ENCODE measurements around the gene PADI2. TPM values are rescaled to one million over a fixed set of nuclear protein-coding genes. Genes with fewer than 3 reads are reported as not detected.

Gene PADI2
- total and polyA plus RNA-seq, 5 donors from 2014 or later: 0.08 TPM; not detected in 4

GRCh38 chr1:17098446-17099317, 20.6 kb downstream of the PADI2 start:
- H3K4me1 Mint-ChIP-seq: no peaks in the 10 kb centered on the region
- no peaks in the 10 kb centered on the region for H3K36me3 ChIP-seq (ENCODE audit: control insufficient read depth, insufficient read depth, low read length)
- DNase-seq: no peak

GRCh38 chr1:17097787-17098186, 21.5 kb downstream of the PADI2 start:
- Mint-ChIP-seq H3K27ac (no peak overlapping the region), H3K27me3 (peaks cover 7% of the 10 kb centered on the region), H3K4me1 (no peaks in the 10 kb centered on the region), H3K9me3 (peaks cover 0 to 2% (median 0%) of the 10 kb centered on the region in 7 donors), H3K4me3 (no peak overlapping the region), H3K36me3 (no peaks in the 10 kb centered on the region)
- no peak for ATAC-seq (ENCODE audit: low read depth in 2 of 2)
- Histone ChIP-seq H3K36me3 (ENCODE audit: control insufficient read depth, insufficient read depth, low read length) (no peaks in the 10 kb centered on the region), H3K4me1 (ENCODE audit: control insufficient read depth, insufficient read depth, low read length, poor library complexity, severe bottlenecking) (no peaks in the 10 kb centered on the region), H3K27ac (ENCODE audit: insufficient read depth, low read length, poor library complexity, severe bottlenecking) (no peak overlapping the region), H3K9me3 (ENCODE audit: control insufficient read depth in 2 of 2, low read length in 2 of 2) (no peaks in the 10 kb centered on the region), H3K27me3 (ENCODE audit: control insufficient read depth, insufficient read depth, low read length) (no peaks in the 10 kb centered on the region), H3K4me3 (ENCODE audit: low read depth, low read length) (no peak overlapping the region)
- no peak for DNase-seq

More at GRCh38 chr1:17098446-17099317, 20.6 kb downstream of the PADI2 start:
- peak overlapping the region in 1 of 3 donors; percentile 53 for H3K27ac Mint-ChIP-seq
- no peak overlapping the region for H3K4me3 ChIP-seq (ENCODE audit: low read depth, low read length)
- no peak overlapping the region for H3K27ac ChIP-seq (ENCODE audit: insufficient read depth, low read length, poor library complexity, severe bottlenecking)
- no peak for ATAC-seq (ENCODE audit: low read depth in 2 of 2)
- H3K4me3 Mint-ChIP-seq: no peak overlapping the region
- H3K9me3 Mint-ChIP-seq: peaks cover 0 to 2% (median 0%) of the 10 kb centered on the region in 7 donors
- H3K27me3 Mint-ChIP-seq: peaks cover 5% of the 10 kb centered on the region
- H3K36me3 Mint-ChIP-seq: no peaks in the 10 kb centered on the region
- no peaks in the 10 kb centered on the region for H3K4me1 ChIP-seq (ENCODE audit: control insufficient read depth, insufficient read depth, low read length, poor library complexity, severe bottlenecking)
- no peaks in the 10 kb centered on the region for H3K9me3 ChIP-seq (ENCODE audit: control insufficient read depth in 2 of 2, low read length in 2 of 2)
- no peaks in the 10 kb centered on the region for H3K27me3 ChIP-seq (ENCODE audit: control insufficient read depth, insufficient read depth, low read length)

- H3K27me3 ChIP-seq (ENCODE audit: control insufficient read depth, insufficient read depth, low read length): no peaks in the 10 kb centered on the region
- no peaks in the 10 kb centered on the region for H3K9me3 ChIP-seq (ENCODE audit: control insufficient read depth in 2 of 2, low read length in 2 of 2)
- no peak overlapping the region for H3K4me3 ChIP-seq (ENCODE audit: low read depth, low read length)
- H3K36me3 Mint-ChIP-seq: no peaks in the 10 kb centered on the region
- H3K4me1 Mint-ChIP-seq: no peaks in the 10 kb centered on the region
- DNase-seq: no peak
- no peak overlapping the region for H3K4me3 Mint-ChIP-seq
- H3K36me3 ChIP-seq (ENCODE audit: control insufficient read depth, insufficient read depth, low read length): no peaks in the 10 kb centered on the region
- ATAC-seq (ENCODE audit: low read depth in 2 of 2): no peak
- H3K27ac ChIP-seq (ENCODE audit: insufficient read depth, low read length, poor library complexity, severe bottlenecking): no peak overlapping the region
- H3K27ac Mint-ChIP-seq: peak overlapping the region in 1 of 3 donors; percentile 26
- peaks cover 0 to 2% (median 0%) of the 10 kb centered on the region in 7 donors for H3K9me3 Mint-ChIP-seq
- peaks cover 11% of the 10 kb centered on the region for H3K27me3 Mint-ChIP-seq
- H3K4me1 ChIP-seq (ENCODE audit: control insufficient read depth, insufficient read depth, low read length, poor library complexity, severe bottlenecking): no peaks in the 10 kb centered on the region
These were observed 22.1 kb downstream of the PADI2 start for GRCh38 chr1:17097147-17097546.

- Mint-ChIP-seq H3K27me3 (peaks cover 12% of the 10 kb centered on the region), H3K9me3 (peaks cover 0 to 2% (median 0%) of the 10 kb centered on the region in 7 donors), H3K36me3 (no peaks in the 10 kb centered on the region), H3K27ac (peak overlapping the region in 1 of 3 donors; percentile 26), H3K4me1 (no peaks in the 10 kb centered on the region), H3K4me3 (no peak overlapping the region)
- no peaks in the 10 kb centered on the region for H3K4me1 ChIP-seq (ENCODE audit: control insufficient read depth, insufficient read depth, low read length, poor library complexity, severe bottlenecking)
- DNase-seq (no peak), ATAC-seq (ENCODE audit: low read depth in 2 of 2) (no peak)
- no peaks in the 10 kb centered on the region for H3K27me3 ChIP-seq (ENCODE audit: control insufficient read depth, insufficient read depth, low read length)
- H3K27ac ChIP-seq (ENCODE audit: insufficient read depth, low read length, poor library complexity, severe bottlenecking): no peak overlapping the region
- H3K9me3 ChIP-seq (ENCODE audit: control insufficient read depth in 2 of 2, low read length in 2 of 2): no peaks in the 10 kb centered on the region
- no peaks in the 10 kb centered on the region for H3K36me3 ChIP-seq (ENCODE audit: control insufficient read depth, insufficient read depth, low read length)
- H3K4me3 ChIP-seq (ENCODE audit: low read depth, low read length): no peak overlapping the region
These were observed 22.7 kb downstream of the PADI2 start for GRCh38 chr1:17096584-17096983.

- no peak overlapping the region for H3K27ac Mint-ChIP-seq
- Histone ChIP-seq H3K27ac (ENCODE audit: insufficient read depth, low read length, poor library complexity, severe bottlenecking) (no peak overlapping the region), H3K27me3 (ENCODE audit: control insufficient read depth, insufficient read depth, low read length) (no peaks in the 10 kb centered on the region), H3K4me3 (ENCODE audit: low read depth, low read length) (no peak overlapping the region), H3K4me1 (ENCODE audit: control insufficient read depth, insufficient read depth, low read length, poor library complexity, severe bottlenecking) (no peaks in the 10 kb centered on the region), H3K36me3 (ENCODE audit: control insufficient read depth, insufficient read depth, low read length) (no peaks in the 10 kb centered on the region), H3K9me3 (ENCODE audit: control insufficient read depth in 2 of 2, low read length in 2 of 2) (no peaks in the 10 kb centered on the region)
- no peaks in the 10 kb centered on the region for H3K36me3 Mint-ChIP-seq
- no peak overlapping the region for H3K4me3 Mint-ChIP-seq
- H3K27me3 Mint-ChIP-seq: peaks cover 12% of the 10 kb centered on the region
- H3K4me1 Mint-ChIP-seq: no peaks in the 10 kb centered on the region
- DNase-seq (no peak), ATAC-seq (ENCODE audit: low read depth in 2 of 2) (no peak)
- peaks cover 0 to 2% (median 0%) of the 10 kb centered on the region in 7 donors for H3K9me3 Mint-ChIP-seq
These were observed 24.1 kb downstream of the PADI2 start for GRCh38 chr1:17095141-17095540.

- DNase-seq: no peak
- no peak for ATAC-seq (ENCODE audit: low read depth in 2 of 2)
- Mint-ChIP-seq H3K27me3 (peaks cover 12% of the 10 kb centered on the region), H3K4me3 (no peak overlapping the region), H3K9me3 (peaks cover 0 to 2% (median 0%) of the 10 kb centered on the region in 7 donors), H3K27ac (no peak overlapping the region), H3K4me1 (no peaks in the 10 kb centered on the region), H3K36me3 (no peaks in the 10 kb centered on the region)
- Histone ChIP-seq H3K36me3 (ENCODE audit: control insufficient read depth, insufficient read depth, low read length) (no peaks in the 10 kb centered on the region), H3K27ac (ENCODE audit: insufficient read depth, low read length, poor library complexity, severe bottlenecking) (no peak overlapping the region), H3K4me1 (ENCODE audit: control insufficient read depth, insufficient read depth, low read length, poor library complexity, severe bottlenecking) (no peaks in the 10 kb centered on the region), H3K4me3 (ENCODE audit: low read depth, low read length) (no peak overlapping the region), H3K9me3 (ENCODE audit: control insufficient read depth in 2 of 2, low read length in 2 of 2) (no peaks in the 10 kb centered on the region), H3K27me3 (ENCODE audit: control insufficient read depth, insufficient read depth, low read length) (no peaks in the 10 kb centered on the region)
These were observed 24.6 kb downstream of the PADI2 start for GRCh38 chr1:17094664-17095063.

- no peak overlapping the region for H3K4me3 ChIP-seq (ENCODE audit: low read depth, low read length)
- Mint-ChIP-seq H3K4me1 (no peaks in the 10 kb centered on the region), H3K36me3 (no peaks in the 10 kb centered on the region), H3K9me3 (peaks cover 0 to 2% (median 0%) of the 10 kb centered on the region in 7 donors), H3K27me3 (peaks cover 8% of the 10 kb centered on the region), H3K4me3 (no peak overlapping the region), H3K27ac (no peak overlapping the region)
- no peaks in the 10 kb centered on the region for H3K9me3 ChIP-seq (ENCODE audit: control insufficient read depth in 2 of 2, low read length in 2 of 2)
- H3K27ac ChIP-seq (ENCODE audit: insufficient read depth, low read length, poor library complexity, severe bottlenecking): no peak overlapping the region
- ATAC-seq (ENCODE audit: low read depth in 2 of 2): no peak
- no peaks in the 10 kb centered on the region for H3K27me3 ChIP-seq (ENCODE audit: control insufficient read depth, insufficient read depth, low read length)
- no peak for DNase-seq
- no peaks in the 10 kb centered on the region for H3K4me1 ChIP-seq (ENCODE audit: control insufficient read depth, insufficient read depth, low read length, poor library complexity, severe bottlenecking)
- no peaks in the 10 kb centered on the region for H3K36me3 ChIP-seq (ENCODE audit: control insufficient read depth, insufficient read depth, low read length)
These were observed 25.3 kb downstream of the PADI2 start for GRCh38 chr1:17093822-17094393.

All from CD4-positive, CD25-positive, alpha-beta regulatory T cell (primary cell).